Measurements from ENCODE around the gene ELAPOR2.

ELAPOR2 gene

GRCh38 chr7:87083865-87084519 is 24.5 kb upstream of the ELAPOR2 start:
- no peak for DNase-seq (ENCODE audit: low read depth in 1 of 2, low spot score in 1 of 2)
- Histone ChIP-seq H3K27ac (replicated peaks) (no peak overlapping the region), H3K27me3 (ENCODE audit: insufficient read depth, poor library complexity, severe bottlenecking) (no peaks in the 10 kb centered on the region), H3K4me3 (replicated peaks; ENCODE audit: insufficient read depth, low read length) (no peak overlapping the region)
- no peak for TF ChIP-seq POLR2AphosphoS5 (IDR thresholded peaks at IDR 0.05; ENCODE audit: low read depth)
- no peak for TF ChIP-seq SPI1 (IDR thresholded peaks at IDR 0.05; ENCODE audit: borderline replicate concordance, low read depth)
- no peak for TF ChIP-seq REST (IDR thresholded peaks at IDR 0.05; ENCODE audit: insufficient replicate concordance, low read depth)
- TF ChIP-seq CTCF (IDR thresholded peaks at IDR 0.05; ENCODE audit: insufficient read depth, low read length) = no peak
- TF ChIP-seq GABPA (IDR thresholded peaks at IDR 0.05; ENCODE audit: low read depth) = no peak

GRCh38 chr7:87082675-87083074 is 23.2 kb upstream of the ELAPOR2 start:
- Histone ChIP-seq H3K27ac (replicated peaks) (no peak overlapping the region), H3K4me3 (replicated peaks; ENCODE audit: insufficient read depth, low read length) (no peak overlapping the region), H3K27me3 (ENCODE audit: insufficient read depth, poor library complexity, severe bottlenecking) (no peaks in the 10 kb centered on the region)
- TF ChIP-seq POLR2AphosphoS5 (IDR thresholded peaks at IDR 0.05; ENCODE audit: low read depth) = no peak
- TF ChIP-seq SPI1 (IDR thresholded peaks at IDR 0.05; ENCODE audit: borderline replicate concordance, low read depth) = no peak
- no peak for TF ChIP-seq REST (IDR thresholded peaks at IDR 0.05; ENCODE audit: insufficient replicate concordance, low read depth)
- DNase-seq (ENCODE audit: low read depth in 1 of 2, low spot score in 1 of 2) = no peak

GRCh38 chr7:87075671-87076404 is 16.4 kb upstream of the ELAPOR2 start:
- DNase-seq (ENCODE audit: low read depth in 1 of 2, low spot score in 1 of 2) = no peak
- H3K4me3 ChIP-seq (replicated peaks; ENCODE audit: insufficient read depth, low read length) = no peak overlapping the region
- no peak for TF ChIP-seq POLR2AphosphoS5 (IDR thresholded peaks at IDR 0.05; ENCODE audit: low read depth)
- TF ChIP-seq CTCF (IDR thresholded peaks at IDR 0.05; ENCODE audit: insufficient read depth, low read length) = no peak
- TF ChIP-seq REST (IDR thresholded peaks at IDR 0.05; ENCODE audit: insufficient replicate concordance, low read depth) = no peak
- H3K27me3 ChIP-seq (ENCODE audit: insufficient read depth, poor library complexity, severe bottlenecking) = no peaks in the 10 kb centered on the region
- no peak overlapping the region for H3K27ac ChIP-seq (replicated peaks)
